Subcutaneous abdominal adipose tissue (tissue), 5 donors: ENCODE results near the gene DISP2.

Experiments
- H3K27ac ChIP-seq: one replicate; pipeline ENCODE4 v1.7.0; 2013; ENCODE audit warnings: low read depth, mild to moderate bottlenecking, inconsistent platforms, low read length, moderate library complexity
- H3K27me3 ChIP-seq, 5 donors: one replicate each; pipeline ENCODE4 v1.7.0; 2013; ENCODE audit warnings: low read length in 5 of 5, inconsistent platforms in 1 of 5; ENCODE audit not compliant: control insufficient read depth in 5 of 5, insufficient read depth in 4 of 5
- H3K36me3 ChIP-seq, 5 donors: one replicate each; pipeline ENCODE4 v1.7.0; 2013; ENCODE audit warnings: low read length in 5 of 5; ENCODE audit not compliant: control insufficient read depth in 5 of 5, insufficient read depth in 5 of 5
- H3K4me1 ChIP-seq, 5 donors: one replicate each; pipeline ENCODE4 v1.7.0; 2013; ENCODE audit warnings: low read length in 5 of 5, mild to moderate bottlenecking in 3 of 5, moderate library complexity in 1 of 5; ENCODE audit not compliant: control insufficient read depth in 5 of 5, insufficient read depth in 5 of 5
- H3K4me3 ChIP-seq, 5 donors: one replicate each; pipeline ENCODE4 v1.7.0; 2013; ENCODE audit warnings: low read length in 5 of 5, low read depth in 1 of 5
- H3K9ac ChIP-seq, 5 donors: one replicate each; pipeline ENCODE4 v1.7.0; 2013; ENCODE audit warnings: low read length in 5 of 5, mild to moderate bottlenecking in 4 of 5, moderate library complexity in 3 of 5
- H3K9me3 ChIP-seq, 5 donors: one replicate each; pipeline ENCODE4 v1.7.0; 2013; ENCODE audit warnings: low read length in 5 of 5; ENCODE audit not compliant: control insufficient read depth in 5 of 5
- donor health status: healthy.
- donor health status: healthy.
- donor health status: healthy.
- donor health status: healthy.
- donor health status: healthy.

Gene DISP2

DNA sequence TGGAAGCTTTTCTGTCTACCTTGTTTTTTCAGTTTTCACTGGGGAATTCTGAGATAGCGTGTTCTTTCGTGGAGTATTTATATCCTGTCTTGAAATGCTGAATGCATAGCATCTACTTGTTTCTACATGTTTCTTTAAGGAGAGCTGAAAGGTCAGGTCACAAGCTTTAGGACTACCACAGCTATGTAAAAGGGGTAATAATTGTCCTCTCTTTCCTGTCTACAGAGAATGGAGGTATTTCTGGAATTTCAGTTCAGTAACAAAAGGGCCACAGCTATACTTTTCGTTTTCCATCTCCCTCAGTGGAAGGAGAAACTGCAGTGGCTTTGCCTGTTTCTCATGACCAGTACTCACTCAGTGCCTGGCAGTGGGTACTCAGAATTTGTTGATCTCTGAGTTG lies 29.8 kb upstream of the DISP2 start:
- H3K4me3 ChIP-seq = no peak overlapping the region
- no peak overlapping the region for H3K27ac ChIP-seq
- peaks cover 0 to 61% (median 21%) of the 10 kb centered on the region in 5 donors for H3K4me1 ChIP-seq
- H3K36me3 ChIP-seq = no peaks in the 10 kb centered on the region
- no peak overlapping the region for H3K9ac ChIP-seq
- no peaks in the 10 kb centered on the region for H3K27me3 ChIP-seq
- H3K9me3 ChIP-seq = no peaks in the 10 kb centered on the region

- H3K27ac ChIP-seq = no peak overlapping the region
These were observed 29.3 kb upstream of the DISP2 start for GRCh38 chr15:40328751-40329150.

GRCh38 chr15:40329804-40330203 lies 28.2 kb upstream of the DISP2 start:
- H3K4me1 ChIP-seq = peaks cover 3 to 66% (median 31%) of the 10 kb centered on the region in 5 donors
- peak overlapping the region in 1 of 5 donors; percentile 4 for H3K9ac ChIP-seq
- H3K27ac ChIP-seq = no peak overlapping the region
- H3K36me3 ChIP-seq = peaks cover 0 to under 1% (median 0%) of the 10 kb centered on the region in 5 donors
- H3K9me3 ChIP-seq = no peaks in the 10 kb centered on the region
- H3K27me3 ChIP-seq = no peaks in the 10 kb centered on the region
- H3K4me3 ChIP-seq = no peak overlapping the region

More at GRCh38 chr15:40328751-40329150, 29.3 kb upstream of the DISP2 start:
- no peaks in the 10 kb centered on the region for H3K27me3 ChIP-seq
- no peaks in the 10 kb centered on the region for H3K36me3 ChIP-seq
- H3K4me3 ChIP-seq = no peak overlapping the region
- H3K4me1 ChIP-seq = peaks cover 0 to 65% (median 26%) of the 10 kb centered on the region in 5 donors
- H3K9me3 ChIP-seq = no peaks in the 10 kb centered on the region
- H3K9ac ChIP-seq = no peak overlapping the region

- peak overlapping the region in 1 of 5 donors; percentile 4 for H3K9ac ChIP-seq
- H3K36me3 ChIP-seq = peaks cover 0 to 2% (median 0%) of the 10 kb centered on the region in 5 donors
- no peaks in the 10 kb centered on the region for H3K9me3 ChIP-seq
- H3K27me3 ChIP-seq = no peaks in the 10 kb centered on the region
- H3K27ac ChIP-seq = no peak overlapping the region
- peaks cover 3 to 66% (median 30%) of the 10 kb centered on the region in 5 donors for H3K4me1 ChIP-seq
- no peak overlapping the region for H3K4me3 ChIP-seq
These were observed 27.6 kb upstream of the DISP2 start for GRCh38 chr15:40330368-40330836.

- peaks cover 3 to 66% (median 25%) of the 10 kb centered on the region in 5 donors for H3K4me1 ChIP-seq
- H3K27me3 ChIP-seq = no peaks in the 10 kb centered on the region
- no peaks in the 10 kb centered on the region for H3K9me3 ChIP-seq
- H3K9ac ChIP-seq = no peak overlapping the region
- H3K36me3 ChIP-seq = peaks cover 0 to 2% (median 0%) of the 10 kb centered on the region in 5 donors
- H3K27ac ChIP-seq = no peak overlapping the region
- H3K4me3 ChIP-seq = no peak overlapping the region
These were observed 27.0 kb upstream of the DISP2 start for GRCh38 chr15:40331026-40331425.

DNA sequence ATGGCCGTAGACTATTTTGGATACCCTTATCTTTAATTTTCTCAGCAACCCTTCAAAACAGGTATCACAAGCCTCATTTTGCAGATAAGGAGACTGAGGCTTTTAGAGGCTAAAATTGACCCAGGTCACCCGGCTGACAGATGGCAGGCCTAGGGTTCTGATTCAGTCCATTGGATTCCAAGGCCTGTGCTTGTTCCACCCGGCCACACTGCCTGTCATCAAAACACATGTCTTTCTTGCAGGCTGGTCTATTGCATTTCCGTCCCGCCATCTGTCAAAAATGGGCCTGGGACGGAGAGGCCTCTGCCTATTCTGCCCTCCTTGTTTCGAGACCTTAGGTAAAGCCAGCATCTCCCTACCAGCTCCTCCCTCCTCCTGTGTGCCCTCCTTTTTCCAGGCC lies 26.4 kb upstream of the DISP2 start:
- H3K4me3 ChIP-seq = no peak overlapping the region
- no peaks in the 10 kb centered on the region for H3K9me3 ChIP-seq
- peaks cover 0 to 2% (median 0%) of the 10 kb centered on the region in 5 donors for H3K36me3 ChIP-seq
- no peaks in the 10 kb centered on the region for H3K27me3 ChIP-seq
- H3K27ac ChIP-seq = no peak overlapping the region
- no peak overlapping the region for H3K9ac ChIP-seq
- peaks cover 3 to 71% (median 29%) of the 10 kb centered on the region in 5 donors for H3K4me1 ChIP-seq

DNA sequence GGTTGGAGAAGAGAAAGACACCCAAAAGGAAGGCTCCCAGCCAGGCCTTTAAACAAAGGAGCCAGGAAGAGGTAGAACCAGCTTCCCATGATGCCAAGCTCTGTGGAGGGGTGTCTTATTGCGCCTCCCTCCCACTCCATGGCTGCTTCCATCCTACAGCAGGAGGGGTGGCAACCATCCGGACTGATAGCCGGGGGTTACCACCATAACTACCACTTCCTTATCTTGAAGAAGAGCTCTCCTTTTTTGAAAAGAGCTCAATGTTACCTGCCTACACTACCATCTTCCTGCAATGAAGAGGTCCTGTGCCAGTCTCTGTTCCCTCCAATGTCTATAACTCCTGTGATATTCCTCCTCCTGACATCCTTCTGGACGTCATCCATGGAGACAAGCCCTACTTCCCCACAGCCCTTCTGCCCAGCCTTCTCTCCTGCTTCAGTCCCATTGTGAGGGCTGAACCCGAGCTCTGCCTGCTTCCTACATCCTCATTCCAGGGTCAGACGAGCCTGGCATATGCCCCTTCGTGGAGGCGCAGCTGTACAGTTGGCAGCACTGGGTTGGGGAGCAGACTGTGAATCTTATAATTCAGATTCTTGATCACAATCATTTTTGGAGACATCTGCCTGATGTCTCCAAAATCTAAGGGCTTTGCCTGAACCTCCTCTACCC lies 25.8 kb upstream of the DISP2 start:
- Histone ChIP-seq H3K9ac (peak overlapping the region in 1 of 5 donors; percentile 5), H3K27me3 (no peaks in the 10 kb centered on the region), H3K4me3 (no peak overlapping the region), H3K36me3 (peaks cover 0 to 2% (median 0%) of the 10 kb centered on the region in 5 donors), H3K27ac (no peak overlapping the region), H3K4me1 (peaks cover 3 to 74% (median 29%) of the 10 kb centered on the region in 5 donors), H3K9me3 (no peaks in the 10 kb centered on the region)

GRCh38 chr15:40333922-40334492 lies 24.0 kb upstream of the DISP2 start:
- Histone ChIP-seq H3K36me3 (peaks cover 0 to 2% (median 0%) of the 10 kb centered on the region in 5 donors), H3K27ac (peak overlapping the region; percentile 57), H3K9ac (peak overlapping the region in 3 of 5 donors; percentile 2 to 56 (median 39)), H3K4me1 (peaks cover 3 to 82% (median 44%) of the 10 kb centered on the region in 5 donors), H3K4me3 (peak overlapping the region in 2 of 5 donors; percentile 4 to 49), H3K9me3 (no peaks in the 10 kb centered on the region), H3K27me3 (no peaks in the 10 kb centered on the region)

- H3K27ac ChIP-seq = peak overlapping the region; percentile 13
- peaks cover 4 to 85% (median 50%) of the 10 kb centered on the region in 5 donors for H3K4me1 ChIP-seq
- H3K9ac ChIP-seq = peak overlapping the region in 2 of 5 donors; percentile 2 to 39
- no peaks in the 10 kb centered on the region for H3K9me3 ChIP-seq
- no peaks in the 10 kb centered on the region for H3K27me3 ChIP-seq
- H3K36me3 ChIP-seq = peaks cover 0 to 2% (median 0%) of the 10 kb centered on the region in 5 donors
- no peak overlapping the region for H3K4me3 ChIP-seq
These were observed 23.5 kb upstream of the DISP2 start for GRCh38 chr15:40334541-40334940.
